HG03066 (cell line): ENCODE data around the gene ABCC5.
"Not testable (repeated sequence)": the region's sequence is repeated elsewhere in the genome, so short reads cannot be mapped to it uniquely, and the experiment has no call there.

Experiments
- ATAC-seq: cut with Tn5 transposase; IDR thresholded peaks from one replicate; pipeline ENCODE4 v1.9.1; 2021; ENCODE audit warnings: low read depth; ENCODE audit not compliant: unreplicated experiment

The ABCC5 gene

DNA sequence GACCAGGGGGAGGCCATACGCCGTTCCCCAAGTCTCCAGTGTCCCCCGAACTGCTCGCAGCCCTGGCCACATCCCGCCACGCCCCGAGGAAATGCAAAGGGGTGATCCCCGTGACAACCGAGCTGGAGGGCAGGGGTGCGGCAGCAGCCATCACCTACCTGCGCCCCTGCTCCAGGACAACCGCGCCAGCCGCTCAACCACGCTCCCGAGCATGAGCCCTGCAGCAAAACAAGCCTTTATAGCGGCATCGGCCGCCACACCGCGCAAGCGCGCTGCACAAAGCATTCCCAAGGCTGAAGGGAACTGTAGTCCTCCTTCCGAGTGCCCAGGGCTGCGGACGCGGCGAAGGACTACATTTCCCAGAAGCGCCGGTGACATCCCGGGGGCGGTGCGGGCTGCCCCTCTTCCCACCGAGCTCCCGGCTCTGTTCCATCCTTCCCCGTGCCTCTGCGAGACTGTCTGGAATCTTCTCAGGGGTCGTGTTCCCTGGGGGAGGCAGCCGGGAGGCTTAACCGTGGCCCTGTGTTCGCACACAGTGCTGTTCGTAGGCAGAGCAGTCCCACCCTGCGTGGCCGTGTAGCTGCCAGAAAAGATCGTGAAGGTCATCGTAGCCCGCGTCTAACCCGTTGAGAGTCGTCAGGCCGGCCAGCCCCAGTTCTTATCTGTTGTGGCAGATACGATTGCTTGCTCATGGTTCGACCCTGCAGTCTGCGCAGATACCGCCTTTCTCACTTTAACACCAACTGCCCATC is at the start of gene ABCC5:
TSS of gene ABCC5 (minus strand) at position 213 of the 752 bp plus-strand sequence. CDS start 3,492 bp downstream, outside the sequence.
- ATAC-seq = peak; percentile 99

DNA sequence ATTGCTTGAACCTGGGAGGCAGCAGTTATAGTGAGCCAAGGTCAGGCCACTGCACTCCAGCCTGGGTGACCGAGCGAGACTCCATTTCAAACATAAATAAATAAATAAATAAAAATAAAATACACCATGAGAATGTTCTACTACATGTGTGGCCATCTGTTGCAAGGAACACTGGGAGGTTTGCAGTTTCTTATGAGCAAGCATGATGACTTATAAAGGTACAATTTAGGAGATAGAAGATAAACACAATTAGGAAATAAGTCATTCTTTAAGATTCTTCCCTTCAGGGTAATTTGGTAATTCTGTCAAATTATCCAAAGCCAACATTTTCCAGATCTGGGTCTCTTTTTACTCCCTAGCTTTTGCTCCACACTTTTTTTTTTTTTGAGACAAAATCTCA is 48.5 kb upstream of the ABCC5 start:
- no peak for ATAC-seq

DNA sequence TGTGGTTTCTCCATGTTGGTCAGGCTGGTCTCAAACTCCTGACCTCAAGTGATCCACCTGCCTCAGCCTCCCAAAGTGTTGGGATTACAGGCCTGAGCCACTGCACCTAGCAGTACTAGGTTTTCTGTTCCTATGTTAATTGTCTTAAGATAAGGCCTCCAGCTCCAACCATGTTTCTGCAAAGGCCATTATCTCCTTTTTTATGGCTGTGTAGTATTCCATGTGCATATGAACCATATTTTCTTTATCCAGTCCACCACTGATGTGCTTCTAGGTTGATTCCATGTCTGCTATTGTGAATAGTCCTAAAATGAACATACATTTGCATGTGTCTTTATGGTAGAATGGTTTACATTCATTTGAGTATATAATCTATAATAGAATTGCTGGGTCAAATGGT is 45.0 kb upstream of the ABCC5 start:
- ATAC-seq = no peak

DNA sequence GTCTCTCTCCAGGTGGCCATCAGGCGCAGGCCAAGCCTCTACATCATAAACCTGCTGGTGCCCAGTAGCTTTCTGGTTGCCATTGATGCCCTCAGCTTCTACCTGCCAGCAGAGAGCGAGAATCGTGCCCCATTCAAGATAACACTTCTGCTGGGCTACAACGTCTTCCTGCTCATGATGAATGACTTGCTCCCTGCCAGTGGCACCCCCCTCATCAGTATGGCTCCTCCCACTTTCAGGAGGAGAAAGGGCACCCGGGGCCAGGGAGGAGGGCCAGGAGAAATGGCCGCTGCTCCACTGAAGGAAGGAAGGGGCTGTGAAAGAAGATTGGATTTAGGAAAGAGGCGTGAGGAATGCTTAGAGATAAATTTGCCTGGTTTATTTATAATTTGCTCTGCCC is 41.7 kb upstream of the ABCC5 start:
- ATAC-seq = no peak

DNA sequence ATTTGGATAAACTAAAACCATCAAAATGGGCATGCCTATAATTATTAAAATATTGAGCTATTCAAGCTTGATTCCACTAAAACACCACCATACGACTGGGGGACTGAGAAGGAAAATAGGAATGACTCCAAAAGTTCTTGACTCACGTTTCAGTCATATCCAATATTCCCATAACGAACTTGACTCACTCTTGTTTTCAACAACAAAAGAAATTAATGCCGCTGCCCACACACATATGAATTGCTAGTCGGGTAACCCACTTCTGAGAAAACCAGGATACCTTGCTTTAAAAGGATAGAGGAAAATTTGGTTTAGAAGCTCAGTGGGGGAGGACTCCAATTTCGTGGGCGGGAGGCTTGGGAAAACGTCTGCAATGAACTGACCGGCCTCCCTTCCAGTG is 40.3 kb upstream of the ABCC5 start:
- ATAC-seq = no peak

DNA sequence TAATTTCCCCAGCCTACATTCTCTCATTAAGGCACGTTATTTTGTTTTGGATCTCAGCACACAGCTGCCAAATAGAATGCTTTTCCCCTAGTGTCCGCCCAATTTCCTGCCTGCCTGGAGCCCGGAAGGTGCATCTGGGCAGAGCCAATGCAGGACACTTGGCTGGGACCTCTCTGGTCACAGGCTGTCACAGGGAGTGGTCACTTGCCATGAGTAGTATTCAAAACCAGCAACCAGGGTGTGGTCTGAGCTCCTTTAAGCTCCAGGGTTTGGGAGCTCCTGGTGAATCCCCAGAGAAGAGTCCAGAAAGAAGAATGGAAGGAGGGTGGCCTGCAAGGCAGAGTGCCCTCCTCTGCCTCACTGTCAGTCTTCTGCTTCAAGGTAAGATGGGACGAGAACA is 35.1 kb upstream of the ABCC5 start, which contains the start of gene HTR3C:
TSS of gene HTR3C (plus strand) at position 281 of the 400 bp plus-strand sequence. CDS start at position 315, 34 bp downstream.
- ATAC-seq = no peak

DNA sequence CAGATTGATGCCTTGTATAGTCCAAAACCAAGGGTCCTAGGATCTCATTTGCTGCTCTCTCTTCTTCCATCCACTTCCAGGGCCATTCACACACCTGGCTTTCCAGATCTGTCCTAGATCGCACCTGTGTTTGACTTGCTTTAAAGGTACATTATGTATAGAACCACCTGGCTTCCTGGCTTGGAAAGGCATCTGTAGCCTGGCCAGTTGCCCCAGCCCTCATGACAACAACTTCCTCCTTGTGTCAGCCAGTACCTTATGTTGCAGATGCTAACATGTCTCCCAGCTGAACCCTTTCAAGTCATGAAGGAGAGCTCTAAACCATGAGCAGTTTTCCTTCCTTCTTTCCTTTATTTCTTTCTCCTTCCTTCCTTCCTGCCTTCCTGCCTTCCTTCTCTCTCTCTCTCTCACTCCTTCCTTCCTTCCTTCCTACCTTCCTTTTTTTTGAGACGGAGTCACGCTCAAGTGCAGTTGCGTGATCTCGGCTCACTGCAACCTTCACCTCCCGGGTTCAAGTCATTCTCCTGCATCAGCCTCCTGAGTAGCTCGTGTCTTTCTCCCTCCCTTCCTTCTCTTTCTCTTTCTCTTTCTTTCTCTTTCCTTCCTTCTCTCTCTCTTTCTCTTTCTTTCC is 32.6 kb upstream of the ABCC5 start:
- ATAC-seq = no peak

DNA sequence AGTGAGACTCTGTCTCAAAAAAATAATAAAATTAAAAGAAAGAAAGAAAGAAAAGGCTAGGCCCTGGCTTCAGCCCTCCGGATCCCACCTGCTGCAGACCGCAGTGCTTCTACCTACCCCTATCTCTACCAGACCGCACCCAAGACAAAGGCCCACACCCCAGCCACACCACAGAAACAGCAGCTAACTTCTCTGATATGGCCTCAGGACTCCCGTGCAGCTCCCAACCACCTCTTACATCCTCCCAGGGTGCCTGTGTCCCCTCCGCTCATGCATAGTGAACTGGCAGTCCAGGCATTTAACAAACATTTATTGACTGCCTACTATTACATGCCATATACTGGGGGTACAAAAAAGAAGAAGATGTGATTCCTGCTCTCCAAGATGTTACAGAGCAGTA is 28.3 kb upstream of the ABCC5 start:
- no peak for ATAC-seq

DNA sequence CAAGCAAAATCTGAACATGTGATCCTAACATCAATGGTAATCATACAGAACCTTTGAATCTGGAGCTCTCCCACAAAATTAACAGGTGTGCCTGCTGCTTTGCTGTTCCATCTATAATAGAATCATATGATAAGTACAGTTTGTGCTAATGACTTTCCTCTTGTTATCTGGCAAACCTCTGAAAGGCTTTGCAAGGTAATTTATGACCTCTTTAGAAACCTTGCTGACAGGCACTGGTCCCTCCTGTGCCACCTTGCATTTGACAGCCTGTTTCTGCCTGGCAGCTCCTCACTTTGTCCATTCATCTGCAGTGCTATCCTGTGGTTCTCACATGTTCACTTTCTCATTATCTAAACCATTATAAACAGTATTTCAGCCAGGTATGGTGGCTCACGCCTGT is 24.9 kb upstream of the ABCC5 start:
- ATAC-seq = no peak

DNA sequence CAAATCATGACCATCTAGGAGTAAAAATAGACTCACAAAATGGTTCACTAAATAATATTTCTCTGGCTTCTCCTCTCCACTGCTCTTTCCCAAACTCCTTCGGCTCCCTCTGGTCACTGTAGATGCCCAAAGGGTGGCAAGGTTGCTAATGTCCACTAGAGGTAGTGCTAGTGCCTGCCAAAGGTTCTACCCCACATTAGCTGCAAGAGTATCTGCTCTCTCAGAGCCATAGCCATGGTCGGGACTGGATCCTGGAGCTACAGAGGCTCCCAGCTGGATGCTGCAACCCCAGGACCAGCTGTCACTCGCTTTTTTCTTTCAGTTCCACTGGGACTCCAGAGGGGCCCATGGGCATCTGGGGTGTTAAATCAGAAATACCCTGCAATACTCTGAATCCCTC is 22.3 kb upstream of the ABCC5 start:
- ATAC-seq = no peak

DNA sequence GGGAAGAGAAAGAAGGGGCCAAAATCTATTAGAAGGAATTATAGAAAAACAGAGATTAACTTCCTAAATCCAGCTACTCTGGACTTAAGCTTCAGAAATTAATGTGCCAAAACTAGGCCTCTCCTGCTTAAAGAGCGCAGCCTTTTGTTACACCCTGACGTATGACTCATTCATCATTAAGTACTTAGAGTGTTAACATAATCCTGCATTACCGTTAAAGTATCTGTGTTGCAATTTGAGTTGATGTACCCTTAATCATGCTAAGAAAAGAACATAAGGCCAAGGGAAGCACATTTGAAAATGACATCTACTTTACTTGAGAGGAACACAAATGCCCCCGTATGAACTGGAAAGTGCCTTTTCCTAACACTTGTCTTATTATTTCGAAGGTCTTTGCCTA is 21.7 kb upstream of the ABCC5 start:
- ATAC-seq = no peak

DNA sequence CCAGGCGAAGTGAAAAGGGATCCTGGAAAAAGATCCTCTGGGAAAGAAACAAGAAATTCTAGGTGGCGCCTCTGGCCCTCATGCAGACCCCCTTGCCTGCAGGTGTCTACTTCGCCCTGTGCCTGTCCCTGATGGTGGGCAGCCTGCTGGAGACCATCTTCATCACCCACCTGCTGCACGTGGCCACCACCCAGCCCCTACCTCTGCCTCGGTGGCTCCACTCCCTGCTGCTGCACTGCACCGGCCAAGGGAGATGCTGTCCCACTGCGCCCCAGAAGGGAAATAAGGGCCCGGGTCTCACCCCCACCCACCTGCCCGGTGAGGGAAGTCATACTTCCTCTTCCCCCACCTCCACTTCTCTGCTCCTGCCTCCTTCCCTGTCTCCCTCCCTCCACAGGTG is 20.6 kb upstream of the ABCC5 start:
- ATAC-seq = not testable (repeated sequence)

DNA sequence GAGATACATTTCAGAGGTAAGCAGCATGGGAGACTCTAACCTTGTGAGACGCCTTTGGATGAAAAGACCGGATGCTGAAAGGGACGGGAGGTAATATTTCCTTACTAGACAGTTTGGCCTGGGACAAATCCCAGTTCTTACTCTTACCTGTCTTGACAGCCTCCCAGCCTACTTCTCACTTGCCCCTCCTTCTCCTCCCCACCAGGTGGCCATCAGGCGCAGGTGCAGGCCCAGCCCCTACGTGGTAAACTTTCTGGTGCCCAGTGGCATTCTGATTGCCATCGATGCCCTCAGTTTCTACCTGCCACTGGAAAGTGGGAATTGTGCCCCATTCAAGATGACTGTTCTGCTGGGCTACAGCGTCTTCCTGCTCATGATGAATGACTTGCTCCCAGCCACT is 20.1 kb upstream of the ABCC5 start:
- ATAC-seq = no peak

DNA sequence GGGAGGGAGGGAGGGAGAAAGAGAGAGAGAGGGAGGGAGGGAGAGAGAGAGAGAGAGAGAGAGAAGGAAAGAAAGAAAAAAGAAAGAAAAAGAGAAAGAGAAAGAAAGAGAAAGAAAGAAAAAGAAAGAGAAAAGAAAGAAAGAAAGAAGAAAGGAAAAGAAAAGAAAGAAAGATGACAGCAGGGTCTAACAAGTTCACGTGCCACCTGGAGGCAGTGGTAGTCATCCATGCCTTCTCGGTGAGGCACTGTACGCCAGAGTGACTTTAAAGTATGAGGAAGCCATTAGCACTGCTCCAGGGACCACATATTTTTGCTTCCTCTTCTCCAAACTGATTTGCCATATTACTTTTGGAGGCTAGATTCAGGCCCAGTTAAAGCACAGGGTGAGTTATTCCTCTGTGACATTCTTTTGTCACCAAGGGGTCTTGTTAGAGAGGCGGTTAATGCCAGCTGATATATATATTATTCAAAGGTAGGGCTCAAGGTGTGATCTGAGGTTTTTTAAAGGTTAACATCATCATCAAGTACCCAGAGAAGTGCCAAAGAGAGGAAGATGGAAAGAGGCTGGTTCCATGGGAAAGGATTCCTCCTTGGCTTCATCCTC is 13.6 kb upstream of the ABCC5 start, which contains the start of gene HTR3D:
TSS of gene HTR3D (plus strand) at position 556 of the 606 bp plus-strand sequence. CDS start at position 556, 0 bp downstream.
- ATAC-seq = no peak

DNA sequence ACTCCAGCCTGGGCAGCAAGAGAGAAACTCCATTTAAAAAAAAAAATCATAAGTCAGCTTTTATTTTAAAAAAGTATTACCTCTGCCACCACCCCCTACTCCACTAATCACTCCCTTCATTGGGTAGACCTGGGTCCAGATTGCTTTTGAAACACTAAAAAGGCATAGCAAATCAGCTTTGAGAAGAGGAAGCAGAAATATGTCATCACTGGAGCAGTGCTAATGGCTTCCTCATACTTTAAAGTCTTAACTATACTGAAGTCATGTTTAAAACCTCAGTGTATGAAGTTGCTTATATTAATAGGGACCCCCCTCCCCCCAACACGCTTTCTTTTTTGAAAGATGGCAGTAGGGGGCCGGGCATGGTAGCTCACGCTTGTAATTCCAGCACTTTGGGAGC is 12.9 kb upstream of the ABCC5 start:
- no peak for ATAC-seq

DNA sequence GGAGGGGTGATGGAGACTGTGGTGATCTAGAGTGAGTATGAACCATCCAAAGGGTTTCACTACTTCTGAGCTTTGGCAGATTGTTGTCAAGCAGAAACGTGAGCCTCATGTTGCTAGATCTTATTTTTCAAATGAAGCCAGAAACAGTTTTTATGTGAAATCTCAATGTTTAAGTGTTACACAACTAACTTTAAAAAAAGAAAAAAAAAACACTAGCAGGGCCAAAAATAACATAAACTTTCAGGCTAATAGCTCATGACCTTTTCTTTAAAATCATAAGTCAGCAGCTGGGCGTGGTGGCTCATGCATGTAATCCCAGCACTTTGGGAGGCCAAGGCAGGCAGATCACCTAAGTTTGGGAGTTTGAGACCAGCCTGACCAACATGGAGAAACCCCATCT is 11.8 kb upstream of the ABCC5 start:
- no peak for ATAC-seq

DNA sequence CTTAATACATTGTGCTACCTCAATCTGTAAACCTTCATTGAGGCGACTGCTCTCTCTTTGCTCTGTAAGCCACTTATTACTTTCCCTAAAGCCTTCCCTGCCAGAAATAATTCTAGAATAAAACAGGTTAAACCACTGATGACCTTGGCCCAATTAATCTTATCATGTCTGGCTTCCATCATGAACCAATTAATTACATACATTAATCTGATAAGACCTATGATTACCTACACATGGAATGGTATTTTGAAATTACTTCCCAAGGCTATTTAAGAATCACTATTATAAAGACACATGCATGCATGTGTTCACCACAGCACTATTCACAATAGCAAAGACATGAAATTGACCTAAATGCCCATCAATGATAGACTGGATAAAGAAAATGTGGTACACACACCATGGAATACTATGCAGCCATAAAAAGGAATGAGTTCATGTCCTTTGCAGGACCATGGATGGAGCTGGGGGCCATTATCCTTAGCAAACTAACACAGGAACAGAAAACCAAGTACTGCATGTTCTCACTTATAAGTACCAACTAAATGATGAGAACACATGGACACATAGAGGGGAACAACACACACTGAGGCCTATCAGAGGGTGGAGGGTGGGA is 10.7 kb upstream of the ABCC5 start:
- not testable (repeated sequence) for ATAC-seq

DNA sequence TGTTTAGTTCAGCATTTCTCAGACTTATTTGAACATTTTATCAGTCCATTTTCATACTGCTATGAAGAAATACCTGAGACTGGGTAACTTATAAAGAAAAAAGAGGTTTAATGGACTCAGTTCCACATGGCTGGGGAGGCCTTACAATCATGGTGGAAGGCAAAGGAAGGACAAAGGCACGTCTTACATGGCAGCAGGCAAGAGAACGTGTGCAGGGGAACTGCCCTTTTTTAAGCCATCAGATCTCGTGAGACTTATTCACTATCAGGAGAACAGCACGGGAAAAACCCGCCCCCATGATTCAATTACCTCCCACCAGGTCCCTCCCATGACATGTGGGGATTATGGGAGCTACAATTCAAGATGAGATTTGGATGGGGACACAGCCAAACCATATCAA is 7.6 kb upstream of the ABCC5 start:
- ATAC-seq = not testable (repeated sequence)

DNA sequence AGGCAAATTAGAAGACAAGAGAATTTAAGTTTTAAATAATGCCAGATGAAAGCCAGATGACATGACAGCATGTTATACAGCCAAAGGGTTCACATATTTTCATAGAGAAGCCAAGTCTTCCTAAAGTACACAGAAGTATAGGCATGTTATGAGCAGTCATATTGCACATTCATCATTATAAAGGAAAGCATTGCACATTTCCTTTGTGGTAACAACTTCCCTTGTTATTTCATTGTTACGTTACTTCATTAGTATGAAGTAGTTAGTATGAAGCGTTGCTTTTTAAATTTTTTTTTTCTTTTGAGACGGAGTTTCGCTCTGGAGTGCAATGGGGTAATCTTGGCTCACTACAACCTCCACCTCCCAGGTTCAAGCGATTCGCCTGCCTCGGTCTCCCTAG is 4.6 kb upstream of the ABCC5 start:
- no peak for ATAC-seq

DNA sequence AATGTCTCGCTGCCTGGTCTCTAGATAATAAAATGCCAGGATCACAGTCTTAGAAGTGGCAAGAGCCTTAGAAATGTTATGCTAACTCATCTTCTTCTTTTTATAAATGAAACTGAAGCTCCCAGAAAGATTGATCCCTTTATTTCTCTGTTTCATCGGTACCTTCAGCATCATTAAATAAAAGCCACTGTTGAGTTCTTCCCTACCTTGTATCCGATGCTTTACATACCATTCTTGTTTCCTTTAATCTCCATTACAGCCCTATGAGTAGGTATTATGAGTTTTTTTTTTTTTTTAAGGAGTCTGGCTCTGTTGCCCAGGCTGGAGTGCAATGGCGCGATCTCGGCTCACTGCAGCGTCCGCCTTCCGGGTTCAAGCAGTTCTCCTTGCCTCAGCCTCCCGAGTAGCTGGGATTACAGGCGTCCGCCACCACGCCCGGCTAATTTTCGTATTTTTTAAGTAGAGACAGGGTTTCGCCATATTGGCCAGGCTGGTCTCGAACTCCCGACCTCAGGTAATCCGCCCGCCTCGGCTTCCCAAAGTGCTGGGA is 815 bp upstream of the ABCC5 start:
- ATAC-seq = no peak
